WTC11 (cell line): Measurements from ENCODE around the gene SKI. TPM values are rescaled to one million over a fixed set of nuclear protein-coding genes. Genes with fewer than 3 reads are reported as not detected.

Experiments used
- ATAC-seq: fragments of 200-7000 bp; cut with Tn5 transposase; 2 replicates; pipeline ENCODE4 v1.10.0; 2021; ENCODE audit warnings: mild to moderate bottlenecking, moderate library complexity
- CTCF ChIA-PET: fragments of 300-600 bp; sonication (Branson Sonifier 250); formaldehyde crosslinking; loops from one replicate; lab custom pipeline; 2021; ENCODE audit warnings: antibody characterized with exemption; lab: Charles Lee
- POLR2A ChIA-PET: fragments of 350-600 bp; sonication (Branson Sonifier 250); formaldehyde crosslinking; loops from one replicate; lab custom pipeline; 2021; ENCODE audit warnings: antibody characterized with exemption; lab: Charles Lee
- DNase-seq: peaks from one replicate; pipeline ENCODE4 v3.0.0; 2021; ENCODE audit warnings: low spot score
- H3K27ac Mint-ChIP-seq: 2 replicates; pipeline ENCODE4 v1.8.0; 2021; ENCODE audit warnings: mixed read lengths
- H3K27me3 Mint-ChIP-seq: 2 replicates; pipeline ENCODE4 v1.8.0; 2021; ENCODE audit warnings: low read depth, mild to moderate bottlenecking, moderate library complexity, mixed read lengths
- H3K36me3 Mint-ChIP-seq: 2 replicates; pipeline ENCODE4 v1.8.0; 2021; ENCODE audit warnings: mixed read lengths
- H3K4me1 Mint-ChIP-seq: 2 replicates; pipeline ENCODE4 v1.8.0; 2022; ENCODE audit warnings: mixed read lengths
- H3K4me3 Mint-ChIP-seq: 2 replicates; pipeline ENCODE4 v1.8.0; 2021; ENCODE audit warnings: mild to moderate bottlenecking, moderate library complexity, mixed read lengths
- H3K9me3 Mint-ChIP-seq: 2 replicates; pipeline ENCODE4 v1.8.0; 2021; ENCODE audit warnings: mixed read lengths
- CREB1 ChIP-seq: sonication (generic); formaldehyde crosslinking; IDR thresholded peaks from 2 replicates; pipeline ENCODE4 v1.8.0; 2023; ENCODE audit warnings: mild to moderate bottlenecking, missing genetic modification reagents
- ELF4 ChIP-seq: sonication (generic); formaldehyde crosslinking; IDR thresholded peaks from 2 replicates; pipeline ENCODE4 v1.8.1; 2022; ENCODE audit warnings: low read depth, mild to moderate bottlenecking, moderate library complexity, missing genetic modification reagents
- FOXP4 ChIP-seq: sonication (generic); formaldehyde crosslinking; IDR thresholded peaks from 2 replicates; pipeline ENCODE4 v1.8.0; 2022; ENCODE audit warnings: mild to moderate bottlenecking, missing genetic modification reagents
- MLX ChIP-seq: sonication (generic); formaldehyde crosslinking; IDR thresholded peaks from 2 replicates; pipeline ENCODE4 v1.8.1; 2023; ENCODE audit warnings: mild to moderate bottlenecking, missing genetic modification reagents, moderate library complexity
- NFE2L1 ChIP-seq: sonication (generic); formaldehyde crosslinking; IDR thresholded peaks from 2 replicates; pipeline ENCODE4 v1.8.1; 2023; ENCODE audit warnings: missing genetic modification reagents
- NFYB ChIP-seq: sonication (generic); formaldehyde crosslinking; conservative IDR thresholded peaks from 2 replicates; pipeline ENCODE4 v1.8.0; 2022; ENCODE audit warnings: low read depth, missing genetic modification reagents
- NR1H2 ChIP-seq: sonication (generic); formaldehyde crosslinking; IDR thresholded peaks from 2 replicates; pipeline ENCODE4 v1.9.0; 2021; ENCODE audit warnings: mild to moderate bottlenecking, moderate library complexity, missing genetic modification reagents
- PREB ChIP-seq: sonication (generic); formaldehyde crosslinking; IDR thresholded peaks from 2 replicates; pipeline ENCODE4 v1.8.1; 2022; ENCODE audit warnings: mild to moderate bottlenecking, missing genetic modification reagents, moderate library complexity, borderline replicate concordance
- PRRX2 ChIP-seq: fragments of 250-450 bp; sonication (Bioruptor Pico); IDR thresholded peaks from 2 replicates; pipeline ENCODE4 v1.8.0; 2021; ENCODE audit warnings: mild to moderate bottlenecking
- RELA ChIP-seq: sonication (generic); formaldehyde crosslinking; IDR thresholded peaks from 2 replicates; pipeline ENCODE4 v1.8.1; 2022; ENCODE audit warnings: missing genetic modification reagents, mild to moderate bottlenecking, borderline replicate concordance
- SP1 ChIP-seq: sonication (generic); formaldehyde crosslinking; conservative IDR thresholded peaks from 2 replicates; pipeline ENCODE4 v1.8.1; 2022; ENCODE audit warnings: missing genetic modification reagents
- ZBTB21 ChIP-seq: sonication (generic); formaldehyde crosslinking; IDR thresholded peaks from 2 replicates; pipeline ENCODE4 v1.8.1; 2023; ENCODE audit warnings: mild to moderate bottlenecking, missing genetic modification reagents, borderline replicate concordance
- ZNF263 ChIP-seq: sonication (generic); formaldehyde crosslinking; IDR thresholded peaks from 2 replicates; pipeline ENCODE4 v1.8.1; 2022; ENCODE audit warnings: low read depth, mild to moderate bottlenecking, moderate library complexity, missing genetic modification reagents
- ZNF425 ChIP-seq: fragments of 250-450 bp; sonication (Bioruptor Pico); conservative IDR thresholded peaks from 2 replicates; pipeline ENCODE4 v1.9.0; 2021; ENCODE audit warnings: mild to moderate bottlenecking
- total RNA-seq: library from RNA; stranded (reverse); gene quantifications from 3 replicates; pipeline ENCODE4 v1.2.3, GENCODE V29; 2021

SKI gene
- total RNA-seq, 1 experiment from 2014 or later, result 88.6 TPM

- Mint-ChIP-seq H3K27ac (peak overlapping the region; percentile 55), H3K4me3 (no peak overlapping the region), H3K36me3 (peaks cover 20% of the 10 kb centered on the region), H3K27me3 (no peaks in the 10 kb centered on the region), H3K9me3 (no peaks in the 10 kb centered on the region), H3K4me1 (peaks cover 7% of the 10 kb centered on the region; the same call in 1 of the 2 replicates)
- POLR2A ChIA-PET, result interaction anchor here (0.6 kb wide), 1 partner anchor 87 kb away, joined by 4 read pairs; no protein-coding TSS in a partner anchor
- CTCF ChIA-PET, result interaction anchor here (0.7 to 1.0 kb wide), 2 partner anchors 134 to 229 kb away, joined by 3 read pairs; no protein-coding TSS in a partner anchor
- ATAC-seq (no peak), DNase-seq (no peak)
- TF ChIP-seq ELF4 (CRISPR knock-in tag) (no peak), MLX (no peak), ZBTB21 (CRISPR knock-in tag) (no peak), PREB (no peak), CREB1 (CRISPR knock-in tag) (no peak), NFE2L1 (CRISPR knock-in tag) (no peak)
Measured at GRCh38 chr1:2308844-2309243, 80.7 kb downstream of the SKI start.

GRCh38 chr1:2310332-2311183 is 82.4 kb downstream of the SKI start:
- ChIA-PET POLR2A (interaction anchor here (0.5 to 1.5 kb wide), 3 partner anchors 10 to 247 kb away, joined by 3 to 4 read pairs (median 4); no protein-coding TSS in a partner anchor), CTCF (interaction anchor here (0.6 to 8.7 kb wide), 14 partner anchors 10 to 136 kb away, joined by 3 to 98 read pairs (median 6); partner anchors contain the start of genes FAAP20 and SKI)
- H3K27ac Mint-ChIP-seq, result peak overlapping the region; percentile 84; the same call in 1 of the 2 replicates

More at GRCh38 chr1:2310332-2311183, 82.4 kb downstream of the SKI start:
- H3K4me1 Mint-ChIP-seq, result peaks cover 7% of the 10 kb centered on the region; the same call in 1 of the 2 replicates
- DNase-seq (no peak), ATAC-seq (no peak)
- H3K27me3 Mint-ChIP-seq, result no peaks in the 10 kb centered on the region
- H3K4me3 Mint-ChIP-seq, result no peak overlapping the region
- peaks cover 20% of the 10 kb centered on the region for H3K36me3 Mint-ChIP-seq
- TF ChIP-seq FOXP4 (CRISPR knock-in tag), result no peak
- TF ChIP-seq NR1H2 (CRISPR knock-in tag), result no peak
- TF ChIP-seq NFYB, result no peak
- no peak for TF ChIP-seq ZNF263
- TF ChIP-seq PRRX2 (CRISPR knock-in tag), result no peak
- TF ChIP-seq RELA (CRISPR knock-in tag), result no peak
- TF ChIP-seq ZNF425 (CRISPR knock-in tag), result no peak
- no peak for TF ChIP-seq SP1 (CRISPR knock-in tag)
- no peaks in the 10 kb centered on the region for H3K9me3 Mint-ChIP-seq
